Sigmoid colon (tissue), 3 donors: ENCODE data around the gene ABI3BP.

Experiments used
- CTCF ChIP-seq, 4 experiments: fragments of 450-650 bp in 3 of 4; fragments of 200-600 bp in 1 of 4; IDR thresholded peaks; one replicate each; pipeline ENCODE4 v1.5.1; 2016 to 2019; ENCODE audit warnings: antibody characterized with exemption in 4 of 4, mild to moderate bottlenecking in 3 of 4, moderate library complexity in 2 of 4
- POLR2A ChIP-seq, 2 donors: fragments of 450-650 bp; IDR thresholded peaks; one replicate each; pipeline ENCODE4 v1.6.1; 2016; ENCODE audit warnings: antibody characterized with exemption in 2 of 2, mild to moderate bottlenecking in 2 of 2, moderate library complexity in 2 of 2

GRCh38 chr3:100850156-100850555, 143.1 kb downstream of the ABI3BP start:
- TF ChIP-seq CTCF (IDR thresholded peaks at IDR 0.05): no peak
- TF ChIP-seq POLR2A (IDR thresholded peaks at IDR 0.05): no peak
